B cell (primary cell): ENCODE results near the gene R3HDM4. TPM values are rescaled to one million over a fixed set of nuclear protein-coding genes. Genes with fewer than 3 reads are reported as not detected.

Experiments used
- ATAC-seq: fragments of 200-7000 bp; cut with Tn5 transposase; one replicate; pipeline ENCODE4 v1.10.0; 2021; ENCODE audit warnings: low read depth, mild to moderate bottlenecking, moderate number of reproducible peaks, moderate library complexity
- CTCF ChIA-PET: fragments of 350-600 bp; sonication (Branson Sonifier 250); formaldehyde crosslinking; loops from one replicate; lab custom pipeline; 2021; ENCODE audit warnings: antibody characterized with exemption, inconsistent platforms; lab: Charles Lee
- POLR2A ChIA-PET: fragments of 350-600 bp; sonication (Branson Sonifier 250); formaldehyde crosslinking; loops from one replicate; lab custom pipeline; 2021; ENCODE audit warnings: antibody characterized with exemption; lab: Charles Lee
- DNase-seq: peaks from one replicate; pipeline ENCODE4 v3.0.0; 2013
- H2AFZ ChIP-seq: 2 replicates; pipeline ENCODE4 v1.6.1; 2012; ENCODE audit warnings: mild to moderate bottlenecking, low read depth, low read length; ENCODE audit not compliant: insufficient read depth, poor library complexity, severe bottlenecking
- H3K27ac ChIP-seq, 2 donors: 1 replicate in 1 of 2; 2 replicates in 1 of 2; pipeline ENCODE4 v1.5.1; 2012 to 2013; ENCODE audit warnings: low read length in 2 of 2, mild to moderate bottlenecking in 2 of 2, moderate library complexity in 1 of 2
- H3K27me3 ChIP-seq, 4 experiments: fragments of 200-600 bp in 1 of 4; sonication (generic) in 1 of 4; replicated peaks in 1 of 4; 1 replicate in 2 of 4; 2 replicates in 2 of 4; pipeline versions ENCODE4 v1.6.1 to v1.7.0; 2013 to 2016; ENCODE audit warnings: low read length in 3 of 4, mild to moderate bottlenecking in 2 of 4, mixed read lengths in 1 of 4, moderate library complexity in 1 of 4; ENCODE audit not compliant: insufficient read depth in 4 of 4, control insufficient read depth in 3 of 4; ENCODE audit errors: control extremely low read depth in 1 of 4
- H3K36me3 ChIP-seq, 2 experiments: replicated peaks in 1 of 2; 1 replicate in 1 of 2; 2 replicates in 1 of 2; pipeline versions ENCODE4 v1.6.1 to v1.7.1; 2013; ENCODE audit warnings: low read length in 1 of 2; ENCODE audit not compliant: insufficient read depth in 2 of 2, control insufficient read depth in 1 of 2; ENCODE audit errors: control extremely low read depth in 1 of 2, extremely low read depth in 1 of 2
- H3K4me1 ChIP-seq, 2 donors: fragments of 200-600 bp in 1 of 2; sonication (generic) in 1 of 2; 1 replicate in 1 of 2; 2 replicates in 1 of 2; pipeline versions ENCODE4 v1.5.1 to v1.6.1; 2013 to 2017; ENCODE audit warnings: low read length in 2 of 2; ENCODE audit not compliant: control insufficient read depth in 2 of 2, insufficient read depth in 2 of 2
- H3K4me2 ChIP-seq: replicated peaks from 2 replicates; pipeline ENCODE3; 2012; ENCODE audit warnings: mild to moderate bottlenecking, low read depth, low read length; ENCODE audit not compliant: poor library complexity, severe bottlenecking
- H3K4me3 ChIP-seq, 5 experiments: fragments of 200-600 bp in 1 of 5; sonication (generic) in 1 of 5; 1 replicate in 3 of 5; 2 replicates in 2 of 5; pipeline versions ENCODE4 v1.5.1 to v1.7.0; 2011 to 2016; ENCODE audit warnings: low read length in 4 of 5, mild to moderate bottlenecking in 4 of 5, low read depth in 2 of 5, control low read depth in 1 of 5, moderate library complexity in 1 of 5; ENCODE audit not compliant: insufficient read depth in 1 of 5; ENCODE audit errors: control extremely low read depth in 1 of 5, extremely low read depth in 1 of 5
- H3K79me2 ChIP-seq: fragments of 200-600 bp; sonication (generic); one replicate; pipeline ENCODE4 v1.6.0; 2016; ENCODE audit warnings: low read length; ENCODE audit not compliant: control insufficient read depth, insufficient read depth
- H3K9ac ChIP-seq: fragments of 200-600 bp; sonication (generic); 2 replicates; pipeline ENCODE4 v1.6.1; 2017; ENCODE audit warnings: mild to moderate bottlenecking, low read length, moderate library complexity
- H3K9me3 ChIP-seq, 3 donors: one replicate each; pipeline versions ENCODE4 v1.6.1 to v1.7.1; 2013; ENCODE audit warnings: low read length in 2 of 3; ENCODE audit not compliant: control insufficient read depth in 2 of 3, insufficient read depth in 1 of 3; ENCODE audit errors: control extremely low read depth in 1 of 3
- H4K20me1 ChIP-seq: 2 replicates; pipeline ENCODE4 v1.6.0; 2012; ENCODE audit warnings: mild to moderate bottlenecking, low read length; ENCODE audit not compliant: insufficient read depth, control insufficient read depth, poor library complexity, severe bottlenecking
- H3K27ac Mint-ChIP-seq: one replicate; pipeline ENCODE4 v1.8.0; 2021; ENCODE audit warnings: mixed read lengths
- H3K27me3 Mint-ChIP-seq: one replicate; pipeline ENCODE4 v1.8.0; 2021; ENCODE audit warnings: mixed read lengths
- H3K4me1 Mint-ChIP-seq: one replicate; pipeline ENCODE4 v1.8.0; 2021; ENCODE audit warnings: mixed read lengths
- H3K4me3 Mint-ChIP-seq: one replicate; pipeline ENCODE4 v1.8.0; 2021; ENCODE audit warnings: mixed read lengths
- H3K9me3 Mint-ChIP-seq: one replicate; pipeline ENCODE4 v1.8.0; 2022; ENCODE audit warnings: mixed read lengths; ENCODE audit not compliant: insufficient read depth
- EZH2 ChIP-seq: IDR thresholded peaks from 2 replicates; pipeline ENCODE4 v1.6.1; 2012; ENCODE audit warnings: borderline replicate concordance, low read depth, mild to moderate bottlenecking, moderate library complexity, low read length; ENCODE audit not compliant: insufficient read depth, poor library complexity, severe bottlenecking
- WGBS: methylation state at CpG from one replicate; pipeline ENCODE4 v1.1.5; 2013; ENCODE audit warnings: missing lambda C conversion rate; ENCODE audit not compliant: insufficient coverage; 5-methylcytosine and 5-hydroxymethylcytosine counted together
- intact Hi-C: fragments of 100-400 bp; cut with micrococcal nuclease; formaldehyde crosslinking; loops from one replicate; pipeline ENCODE4 v1.10.0; 2022
- polyA plus RNA-seq: library from polyadenylated mRNA; depleted of rRNA; stranded (reverse); fragments of >200 nt; gene quantifications from 2 replicates; pipeline ENCODE4 v1.2.3, GENCODE V29; 2012
- total RNA-seq, 2 donors: library from RNA; stranded (reverse); fragments of 120-200 nt in 1 of 2; gene quantifications; 1 replicate in 1 of 2; 2 replicates in 1 of 2; pipeline versions ENCODE4 v1.2.3 to v1.2.4, GENCODE V29; 2013 to 2022
- TF ChIP-seq, protein P1 (sequence below): fragments of 200-600 bp; IDR thresholded peaks from one replicate; pipeline ENCODE4 v1.8.0; 2022; ENCODE audit warnings: antibody characterized with exemption, mild to moderate bottlenecking

The R3HDM4 gene
- total and polyA plus RNA-seq, 2 donors (not counting 1 experiment from before 2014, with no cell fraction given): 168 to 176 TPM

DNA sequence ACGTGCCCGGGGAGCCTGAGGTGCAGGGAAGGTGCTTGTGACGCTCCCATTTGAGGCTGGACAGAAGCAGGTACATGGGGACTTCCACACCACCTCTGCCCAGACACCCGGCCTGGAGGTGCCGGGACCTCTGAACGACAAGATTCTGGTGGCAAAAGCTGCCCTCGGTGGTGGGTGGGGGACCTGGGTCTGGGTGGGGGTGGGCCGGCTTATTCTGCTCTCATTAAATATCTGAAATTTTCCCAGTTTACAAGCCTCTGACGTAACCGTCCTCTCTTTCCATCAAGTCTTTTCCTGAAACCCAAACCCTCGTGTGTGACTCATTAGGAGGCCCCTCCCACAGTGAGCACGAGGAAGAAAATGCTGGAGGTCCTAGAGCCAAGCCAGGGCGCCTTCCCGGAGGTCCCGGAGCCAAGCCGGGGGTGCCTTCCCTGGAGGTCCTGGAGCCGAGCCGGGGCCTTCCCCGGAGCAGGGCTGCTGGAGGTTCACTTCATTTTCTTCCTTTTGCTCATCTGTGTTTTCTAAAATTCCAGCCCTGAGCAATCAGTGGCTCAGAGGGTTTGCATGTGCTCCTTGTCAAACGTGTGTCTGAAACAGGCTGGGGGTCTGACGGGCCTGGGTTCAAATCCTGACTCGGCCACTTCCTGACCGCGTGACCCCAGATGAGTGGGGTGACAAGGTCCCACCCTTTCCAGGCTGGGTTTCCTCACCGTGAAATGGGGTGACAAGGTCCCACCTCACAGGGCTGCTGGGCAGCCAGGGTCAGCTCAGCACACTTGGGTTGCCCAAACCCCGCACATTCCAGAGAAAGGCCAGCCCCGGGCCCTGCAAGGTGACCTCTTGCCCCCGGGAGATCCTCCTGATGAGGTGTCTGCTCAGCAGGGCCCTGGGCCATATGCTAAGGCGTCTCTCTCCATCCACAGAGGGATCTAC lies 43.5 kb downstream of the R3HDM4 start:
- 94% methylated on average over 23 of the region's 29 CpGs for WGBS
- peaks cover 7% of the 10 kb centered on the region for H4K20me1 ChIP-seq
- H2AFZ ChIP-seq: no peak overlapping the region
- no peaks in the 10 kb centered on the region for H3K27me3 Mint-ChIP-seq
- peaks cover 0 to 17% of the 10 kb centered on the region in 2 experiments for H3K36me3 ChIP-seq
- intact Hi-C loops: no loop called here
- H3K27me3 ChIP-seq: no peaks in the 10 kb centered on the region
- no peak overlapping the region for H3K27ac Mint-ChIP-seq
- no peak overlapping the region for H3K4me3 ChIP-seq
- H3K4me3 Mint-ChIP-seq: no peak overlapping the region
- H3K9me3 Mint-ChIP-seq: no peaks in the 10 kb centered on the region
- H3K79me2 ChIP-seq: no peaks in the 10 kb centered on the region
- ATAC-seq (no peak), DNase-seq (no peak)
- peaks cover 8 to 20% of the 10 kb centered on the region in 2 donors for H3K4me1 ChIP-seq
- H3K9ac ChIP-seq: no peak overlapping the region
- H3K4me2 ChIP-seq: no peak overlapping the region
- ChIA-PET POLR2A (no interaction called here), CTCF (no interaction called here)
- peaks cover 0 to 2% (median 0%) of the 10 kb centered on the region in 3 donors for H3K9me3 ChIP-seq
- no peak for TF ChIP-seq EZH2
- TF ChIP-seq, protein P1, sequence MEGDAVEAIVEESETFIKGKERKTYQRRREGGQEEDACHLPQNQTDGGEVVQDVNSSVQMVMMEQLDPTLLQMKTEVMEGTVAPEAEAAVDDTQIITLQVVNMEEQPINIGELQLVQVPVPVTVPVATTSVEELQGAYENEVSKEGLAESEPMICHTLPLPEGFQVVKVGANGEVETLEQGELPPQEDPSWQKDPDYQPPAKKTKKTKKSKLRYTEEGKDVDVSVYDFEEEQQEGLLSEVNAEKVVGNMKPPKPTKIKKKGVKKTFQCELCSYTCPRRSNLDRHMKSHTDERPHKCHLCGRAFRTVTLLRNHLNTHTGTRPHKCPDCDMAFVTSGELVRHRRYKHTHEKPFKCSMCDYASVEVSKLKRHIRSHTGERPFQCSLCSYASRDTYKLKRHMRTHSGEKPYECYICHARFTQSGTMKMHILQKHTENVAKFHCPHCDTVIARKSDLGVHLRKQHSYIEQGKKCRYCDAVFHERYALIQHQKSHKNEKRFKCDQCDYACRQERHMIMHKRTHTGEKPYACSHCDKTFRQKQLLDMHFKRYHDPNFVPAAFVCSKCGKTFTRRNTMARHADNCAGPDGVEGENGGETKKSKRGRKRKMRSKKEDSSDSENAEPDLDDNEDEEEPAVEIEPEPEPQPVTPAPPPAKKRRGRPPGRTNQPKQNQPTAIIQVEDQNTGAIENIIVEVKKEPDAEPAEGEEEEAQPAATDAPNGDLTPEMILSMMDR: no peak
- H3K27ac ChIP-seq: no peak overlapping the region
- peaks cover 12% of the 10 kb centered on the region for H3K4me1 Mint-ChIP-seq
